NCI-H2029 treated with DMSO at 0.1 percent for 48 hours (cell line): Measurements from ENCODE around the gene SEC14L1.
"Not testable (repeated sequence)": the region's sequence is repeated elsewhere in the genome, so short reads cannot be mapped to it uniquely, and the experiment has no call there.

Experiments used
- DNase-seq: peaks from one replicate; lab custom pipeline; 2025; lab: John Stamatoyannopoulos, UW

SEC14L1 gene

DNA sequence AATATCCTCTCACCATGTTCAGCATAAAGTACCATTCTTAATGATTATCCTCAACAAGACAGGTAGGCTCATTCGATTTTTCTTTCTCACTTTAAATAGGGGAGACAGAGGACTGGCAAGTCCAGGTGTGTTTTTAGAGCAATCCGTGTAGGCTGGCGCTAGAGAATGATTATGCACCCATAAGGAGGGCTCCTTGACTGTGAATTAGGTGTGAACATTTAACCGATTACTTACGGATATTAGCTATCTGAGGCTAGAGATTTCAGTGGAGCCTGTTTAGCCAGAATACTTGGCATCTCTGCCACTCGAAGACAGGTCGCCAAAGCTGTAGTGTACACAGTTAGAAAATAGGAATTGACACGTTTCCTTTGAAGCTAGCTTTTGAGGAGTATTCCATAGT lies 1.9 kb downstream of the SEC14L1 start:
- no peak for DNase-seq

DNA sequence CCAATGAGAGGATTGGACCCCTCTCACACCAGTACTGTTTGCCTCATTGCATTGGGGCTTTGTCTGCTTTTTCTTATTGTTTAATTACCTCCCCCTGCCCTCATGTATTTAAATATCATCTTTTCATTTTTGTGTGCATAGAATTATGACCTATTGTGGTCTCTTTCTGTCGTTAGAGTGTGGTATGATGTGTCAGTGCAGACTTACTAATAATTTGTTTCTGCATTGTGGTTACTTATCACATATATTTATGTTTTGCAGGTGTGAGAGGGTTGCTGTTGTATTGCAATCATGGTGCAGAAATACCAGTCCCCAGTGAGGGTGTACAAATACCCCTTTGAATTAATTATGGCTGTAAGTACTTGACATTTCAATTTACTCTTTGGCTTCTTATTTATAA lies 2.5 kb downstream of the SEC14L1 start:
- no peak for DNase-seq

DNA sequence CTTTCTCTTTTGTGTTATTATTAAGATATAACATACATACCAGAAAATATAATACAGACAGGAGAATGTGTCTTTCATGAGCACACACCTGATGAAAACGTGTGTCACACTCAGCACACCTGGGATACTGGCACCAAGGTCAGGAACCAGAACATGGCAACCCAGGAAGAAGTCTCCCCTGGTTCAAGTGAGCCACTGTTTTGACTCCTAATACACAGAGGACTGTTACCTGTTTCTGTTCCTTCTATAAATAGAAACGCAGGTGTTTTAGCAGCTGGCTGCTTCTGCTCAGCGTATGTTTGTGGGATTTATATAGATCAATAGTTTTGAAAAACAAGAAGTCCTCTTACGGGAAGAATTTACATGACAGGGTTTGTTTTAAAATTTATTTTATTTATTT lies 3.5 kb downstream of the SEC14L1 start:
- DNase-seq = no peak

DNA sequence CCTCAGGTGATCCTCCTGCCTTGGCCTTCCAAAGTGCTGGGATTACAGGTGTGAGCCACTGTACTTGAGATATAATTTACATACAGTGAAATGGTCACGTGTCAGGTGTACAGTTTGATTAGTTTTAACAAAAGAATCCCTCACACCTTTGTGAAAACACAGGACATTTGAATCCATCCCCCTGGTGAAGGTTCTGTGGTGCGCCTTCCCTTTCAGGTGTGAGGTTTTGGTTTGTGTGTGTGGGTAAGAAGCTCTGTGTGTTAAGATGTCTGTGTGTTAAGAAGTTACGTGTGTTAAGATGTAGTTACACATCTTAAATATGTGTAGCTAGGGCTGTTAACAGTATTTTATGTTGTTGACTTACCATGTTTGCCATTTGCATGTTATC lies 4.4 kb downstream of the SEC14L1 start:
- DNase-seq = no peak

DNA sequence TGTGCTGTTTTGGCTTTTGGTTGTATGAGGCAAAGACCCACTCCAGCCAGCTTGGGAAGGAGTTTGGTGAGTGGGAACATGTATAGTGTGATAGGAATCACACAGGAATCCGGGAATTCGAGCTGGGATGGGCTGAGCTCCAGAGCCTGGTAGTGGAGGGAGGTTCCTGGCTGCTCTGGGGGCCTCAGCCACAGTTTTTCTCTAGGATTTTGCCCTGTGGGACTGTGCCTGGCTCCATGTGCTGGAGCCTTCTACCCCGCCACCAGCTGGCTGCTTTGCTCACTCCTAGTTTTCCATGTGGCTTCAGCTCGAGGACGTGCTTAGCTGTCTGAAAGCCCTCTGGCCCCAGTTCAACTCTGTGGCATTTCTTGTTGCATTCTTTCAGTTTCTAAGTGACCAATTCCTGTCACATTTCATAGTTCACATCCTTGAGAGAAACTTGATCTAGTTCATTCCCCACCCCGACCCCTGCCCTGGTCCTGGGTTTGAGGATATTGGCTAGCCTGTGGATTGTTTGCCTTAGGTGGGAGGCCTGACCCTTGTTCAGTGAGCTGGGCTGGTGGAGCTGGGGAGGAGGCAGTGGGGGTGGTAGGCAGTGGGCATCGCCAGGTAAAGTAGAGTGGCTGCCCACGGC lies 5.0 kb downstream of the SEC14L1 start:
- no peak for DNase-seq

DNA sequence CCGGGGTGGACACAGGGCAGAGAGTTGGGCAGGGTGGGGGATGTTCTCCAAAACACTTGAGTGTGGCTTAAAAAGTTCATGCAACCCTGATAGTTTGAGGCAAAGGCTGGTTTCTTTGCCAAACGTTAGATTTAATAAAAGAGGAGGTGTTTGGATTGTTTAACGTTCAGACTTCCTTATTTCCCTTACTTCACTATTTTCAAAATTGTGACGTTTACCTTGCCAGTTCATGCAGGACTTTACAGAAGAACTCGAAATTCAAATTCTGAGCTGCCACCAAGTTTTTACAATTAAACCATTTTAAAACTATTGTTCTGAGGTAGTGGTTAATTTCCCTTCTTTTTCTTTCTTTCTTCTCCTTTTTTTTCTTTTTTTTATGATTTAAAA lies 5.5 kb downstream of the SEC14L1 start:
- DNase-seq = no peak

DNA sequence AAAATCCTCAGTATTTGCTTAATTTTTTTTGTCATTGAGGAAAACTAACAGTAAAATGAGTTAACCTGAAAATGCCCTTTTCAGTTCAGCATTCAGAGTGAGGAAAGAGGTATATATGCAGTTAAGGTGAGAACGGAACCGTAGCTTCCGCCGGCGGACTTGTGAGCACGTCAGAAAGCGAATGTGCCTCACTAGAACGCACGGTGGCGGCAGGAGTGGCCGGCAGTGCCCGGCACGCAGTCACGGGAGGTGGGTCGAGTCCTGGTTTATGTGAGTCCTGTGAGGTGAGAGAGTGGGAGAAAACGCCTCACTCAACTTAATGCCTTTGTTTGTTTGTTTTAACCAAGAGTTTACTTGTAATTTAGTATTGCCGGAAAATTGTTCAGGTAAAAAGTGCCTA lies 6.1 kb downstream of the SEC14L1 start:
- DNase-seq = no peak

DNA sequence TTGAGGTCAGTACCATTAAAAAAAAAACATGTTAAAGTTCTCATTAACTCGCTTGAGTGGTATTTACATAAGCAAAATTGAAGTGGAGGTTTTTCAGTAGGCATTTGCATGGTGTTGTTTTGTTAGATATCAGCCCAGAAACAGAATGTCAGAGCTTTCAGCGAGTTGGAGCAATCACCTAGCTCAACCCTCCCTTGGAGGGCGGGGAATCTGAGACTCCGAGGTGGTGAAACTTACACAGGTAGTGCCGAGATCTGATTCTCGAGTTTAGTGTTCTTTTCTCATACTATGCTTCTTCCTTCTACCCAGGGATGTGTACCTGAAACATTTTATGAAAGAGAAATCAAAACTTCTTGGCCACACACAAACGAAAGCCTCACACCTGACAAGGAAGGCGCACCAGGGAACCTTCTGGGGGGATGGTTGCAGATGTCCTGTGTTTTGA lies 6.6 kb downstream of the SEC14L1 start:
- no peak for DNase-seq

DNA sequence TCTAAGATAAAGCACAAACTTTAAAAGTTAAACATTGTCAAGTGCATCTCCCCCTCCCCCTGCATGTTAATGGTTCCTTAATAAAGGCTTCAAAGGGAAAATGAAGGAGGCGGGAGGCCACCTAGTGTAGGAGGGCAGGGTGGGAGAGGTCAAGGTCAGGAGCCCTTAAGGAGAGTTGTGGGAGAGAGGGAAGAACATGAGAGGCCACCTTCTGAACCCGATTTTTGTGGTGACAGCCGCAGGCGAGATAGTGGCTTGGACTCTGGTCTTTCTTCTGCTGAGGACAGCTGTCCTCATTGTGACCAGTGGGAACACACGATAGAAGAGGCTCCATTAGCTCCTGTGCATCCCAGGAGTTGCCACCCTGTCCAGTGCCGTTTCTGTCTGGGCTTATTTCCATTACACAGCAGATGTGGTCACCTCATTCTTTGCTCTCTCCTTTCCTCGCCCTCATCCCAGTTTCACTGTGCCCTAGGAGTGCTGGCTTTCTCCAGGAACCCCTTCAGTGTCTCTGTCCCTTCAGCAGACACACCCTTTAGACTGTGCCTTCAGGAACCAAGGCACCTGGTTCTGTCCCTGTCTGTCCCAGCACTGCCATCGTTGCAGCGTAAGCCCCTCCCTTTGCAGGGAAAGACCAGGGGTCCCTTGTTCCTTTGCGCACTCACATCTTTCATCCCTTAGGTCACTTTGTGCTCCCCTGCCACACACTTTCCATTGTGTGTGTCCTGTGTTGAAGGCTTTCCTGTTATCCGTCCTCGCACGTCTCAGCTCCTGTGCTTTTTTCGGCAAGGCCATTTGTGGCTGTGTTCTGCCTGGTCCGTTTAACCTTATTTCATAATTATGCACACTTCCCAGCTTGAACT lies 7.5 kb downstream of the SEC14L1 start:
- no peak for DNase-seq

DNA sequence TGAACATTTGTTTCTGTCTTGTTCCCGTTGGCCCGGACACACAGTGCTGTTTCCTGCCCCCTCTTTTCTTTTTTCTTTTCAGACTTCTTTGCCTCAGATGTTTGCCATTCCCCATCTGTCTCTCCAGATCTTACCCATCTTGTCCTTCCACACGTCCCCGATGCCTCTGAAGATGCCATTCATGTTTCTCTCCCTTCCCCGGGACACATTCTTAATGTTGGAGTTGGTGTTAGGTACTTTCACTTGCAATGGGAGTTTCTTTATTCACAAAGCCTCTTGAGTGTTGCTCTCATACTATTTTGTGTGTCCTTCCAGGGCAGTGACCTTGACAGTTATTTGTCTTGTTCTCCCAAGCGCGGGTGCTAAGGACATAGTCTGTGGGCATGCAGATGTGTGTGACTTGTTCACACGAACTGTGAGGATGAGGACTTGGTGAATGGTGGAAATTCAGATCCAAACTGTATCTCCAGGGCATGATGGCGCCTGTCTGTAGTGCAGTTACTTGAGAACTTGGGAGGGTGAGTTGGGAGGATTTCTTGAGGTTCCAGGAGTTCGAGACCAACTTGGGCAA lies 8.3 kb downstream of the SEC14L1 start:
- no peak for DNase-seq

DNA sequence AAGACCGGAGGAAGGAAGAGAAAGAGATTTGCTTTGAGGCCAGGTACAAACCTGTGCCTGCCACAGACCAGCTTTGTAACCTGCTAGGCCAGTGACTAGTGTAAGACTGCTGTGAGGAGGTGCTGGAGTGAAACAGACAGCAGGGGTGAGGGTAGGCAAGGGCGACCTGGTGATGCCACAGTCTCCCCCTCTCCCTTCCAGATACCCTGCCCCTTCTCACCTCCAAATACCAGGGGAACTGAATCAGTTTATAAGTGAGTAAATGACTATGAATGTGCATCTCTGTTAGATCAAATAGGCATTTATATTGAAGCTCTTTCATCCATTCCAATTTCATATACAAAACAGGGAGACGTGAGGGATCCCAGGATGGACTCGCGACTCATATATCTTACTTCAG lies 9.4 kb downstream of the SEC14L1 start:
- DNase-seq = no peak

DNA sequence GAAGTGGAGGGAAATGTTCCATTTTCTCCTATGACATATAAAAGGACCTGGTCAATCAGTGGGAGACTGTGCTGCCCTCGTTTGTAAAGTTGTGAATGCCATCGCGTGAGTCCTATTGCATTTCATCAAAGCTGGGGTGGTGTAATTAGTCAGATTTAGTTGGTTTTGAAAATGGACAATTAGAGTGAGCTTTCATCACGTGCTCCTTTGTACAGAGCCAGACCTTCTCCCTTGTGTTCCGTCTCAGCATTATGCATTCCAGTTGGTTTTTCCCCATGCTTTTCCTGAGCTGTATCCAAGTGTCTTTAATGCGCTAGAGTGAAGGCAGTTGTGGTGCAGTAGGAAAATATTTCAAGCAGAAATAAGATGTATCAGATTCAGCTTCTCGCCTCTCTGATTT lies 10.4 kb downstream of the SEC14L1 start:
- no peak for DNase-seq

DNA sequence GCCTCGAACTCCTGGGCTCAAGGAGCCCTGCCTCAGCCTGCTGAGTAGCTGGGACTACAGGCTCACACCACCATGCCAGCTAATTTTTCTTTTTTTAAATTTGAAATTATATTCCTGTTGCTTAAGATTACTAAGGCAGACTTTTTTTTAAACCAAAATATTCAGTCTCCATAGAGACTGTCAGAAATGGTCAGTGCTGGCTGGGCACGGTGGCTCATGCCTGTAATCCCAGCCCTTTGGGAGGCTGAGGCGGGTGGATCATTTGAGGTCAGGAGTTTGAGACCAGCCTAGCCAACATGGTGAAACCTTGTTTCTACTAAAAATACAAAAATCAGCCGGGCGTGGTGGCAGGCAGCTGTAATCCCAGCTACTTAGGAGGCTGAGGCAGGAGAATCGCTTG lies 11.3 kb downstream of the SEC14L1 start:
- not testable (repeated sequence) for DNase-seq

DNA sequence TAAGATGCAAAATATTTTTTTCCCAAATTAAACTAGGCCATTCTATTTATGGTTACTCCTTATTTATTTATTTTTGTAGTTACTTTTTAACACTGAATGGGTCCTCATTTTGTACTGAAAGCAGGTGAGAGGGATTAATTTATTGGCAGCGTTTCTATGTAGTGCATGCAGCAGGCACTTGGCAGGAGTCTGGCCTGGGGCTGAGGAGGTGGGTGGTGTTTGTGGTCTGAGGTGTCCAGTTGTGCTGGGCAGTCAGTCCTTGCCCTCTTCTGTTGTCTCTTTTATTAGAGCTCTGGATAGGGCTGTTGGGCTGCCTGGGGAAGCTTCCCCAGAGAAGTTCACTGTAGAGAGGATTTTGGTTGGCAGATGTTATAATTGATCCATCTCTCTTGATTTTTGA lies 12.7 kb downstream of the SEC14L1 start:
- no peak for DNase-seq

DNA sequence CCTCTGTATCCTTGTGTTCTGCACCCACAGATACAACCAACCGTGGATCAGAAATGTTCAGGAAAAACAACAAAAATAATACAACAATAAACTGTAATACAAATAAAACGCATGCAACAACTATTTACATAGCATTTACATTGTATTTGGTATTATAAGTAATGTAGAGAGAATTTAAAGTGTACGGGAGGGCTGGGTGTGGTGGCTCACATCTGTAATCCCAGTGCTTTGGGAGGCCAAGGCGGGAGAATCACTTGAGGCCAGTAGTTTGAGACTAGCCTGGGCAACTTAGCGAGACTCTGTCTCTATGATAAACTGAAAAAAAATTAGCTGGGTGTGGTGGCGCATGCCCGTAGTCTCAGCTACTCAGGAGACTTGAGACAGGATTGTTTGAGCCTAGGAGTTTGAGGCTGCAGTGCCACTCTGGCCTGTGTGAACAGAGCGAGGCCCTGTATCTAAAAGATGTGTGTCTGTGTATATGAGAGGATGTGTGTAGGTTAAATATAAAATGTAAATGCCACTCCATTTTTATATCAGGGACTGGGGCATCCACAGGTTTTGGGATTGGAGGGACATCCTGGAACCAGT lies 13.3 kb downstream of the SEC14L1 start:
- DNase-seq = no peak

DNA sequence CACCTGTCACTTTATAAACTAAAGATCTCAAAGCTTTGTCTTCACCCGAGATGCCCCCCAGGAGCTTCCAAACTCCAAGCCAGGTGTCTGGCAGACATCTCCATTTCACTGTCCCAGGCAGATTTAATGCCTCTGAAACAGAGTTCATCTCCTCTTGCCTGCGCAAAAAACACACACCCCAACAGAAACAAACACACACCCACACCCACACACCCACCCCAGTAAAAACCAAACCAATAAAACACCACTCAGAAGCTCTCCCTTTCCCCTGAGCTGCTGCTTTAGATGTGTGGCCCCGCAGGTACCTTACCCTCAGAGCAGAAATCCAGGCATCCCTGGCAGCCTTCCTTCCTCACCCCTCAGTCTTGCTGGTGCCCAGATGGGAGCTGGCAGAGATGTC lies 14.4 kb downstream of the SEC14L1 start:
- DNase-seq = no peak

DNA sequence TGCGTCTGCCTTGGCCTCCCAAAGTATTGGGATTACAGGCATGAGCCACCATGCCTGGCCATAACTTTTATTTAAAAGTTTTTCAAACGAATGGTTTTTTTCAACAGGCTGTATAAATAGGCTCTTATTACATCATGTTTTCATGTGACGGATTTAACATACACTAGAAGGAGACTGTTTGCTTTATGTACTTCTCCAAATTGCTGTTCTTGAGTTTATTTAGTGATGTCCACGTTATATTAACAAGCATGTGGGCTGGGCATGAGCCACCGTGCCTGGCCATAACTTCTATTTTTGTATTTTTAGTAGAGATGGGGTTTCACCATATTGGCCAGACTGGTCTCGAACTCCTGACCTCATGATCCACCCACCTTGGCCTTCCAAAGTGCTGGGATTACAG lies 17.0 kb downstream of the SEC14L1 start:
- DNase-seq = not testable (repeated sequence)

DNA sequence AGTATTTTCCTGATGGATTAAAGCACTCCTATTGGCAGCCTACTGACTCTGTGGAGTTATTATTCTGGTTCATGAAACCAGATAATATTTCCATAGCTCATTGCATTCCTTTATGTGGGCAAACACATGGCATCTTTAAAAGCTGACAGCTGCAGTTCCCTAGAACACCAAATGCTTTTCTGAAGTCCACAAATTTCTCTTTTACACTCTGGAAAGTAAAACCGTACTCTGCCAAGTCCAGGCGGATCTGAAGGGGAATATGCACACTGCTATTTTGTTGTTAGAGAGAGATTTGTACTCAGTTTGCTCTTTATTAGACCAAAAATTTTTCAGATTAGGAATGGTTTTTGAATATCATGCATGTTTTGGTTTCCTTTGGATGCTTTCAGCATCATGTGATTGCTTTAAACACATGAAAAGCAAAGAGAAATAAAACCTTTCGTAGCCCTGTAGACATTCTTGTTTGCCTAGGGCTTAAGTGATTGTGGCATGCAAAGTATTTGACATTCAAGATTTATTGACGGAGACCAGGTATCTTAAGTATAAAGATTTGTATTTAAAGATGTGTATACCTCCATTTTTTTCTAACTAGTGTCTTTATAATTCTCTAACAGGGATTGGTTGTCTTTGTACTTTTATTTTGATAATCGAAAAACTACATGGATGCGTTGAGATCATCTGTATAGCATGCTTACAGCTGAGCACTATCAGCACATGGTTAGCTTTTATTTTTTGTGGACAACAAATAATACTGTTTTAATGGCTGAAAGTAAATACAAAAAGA lies 19.5 kb downstream of the SEC14L1 start:
- DNase-seq = no peak

DNA sequence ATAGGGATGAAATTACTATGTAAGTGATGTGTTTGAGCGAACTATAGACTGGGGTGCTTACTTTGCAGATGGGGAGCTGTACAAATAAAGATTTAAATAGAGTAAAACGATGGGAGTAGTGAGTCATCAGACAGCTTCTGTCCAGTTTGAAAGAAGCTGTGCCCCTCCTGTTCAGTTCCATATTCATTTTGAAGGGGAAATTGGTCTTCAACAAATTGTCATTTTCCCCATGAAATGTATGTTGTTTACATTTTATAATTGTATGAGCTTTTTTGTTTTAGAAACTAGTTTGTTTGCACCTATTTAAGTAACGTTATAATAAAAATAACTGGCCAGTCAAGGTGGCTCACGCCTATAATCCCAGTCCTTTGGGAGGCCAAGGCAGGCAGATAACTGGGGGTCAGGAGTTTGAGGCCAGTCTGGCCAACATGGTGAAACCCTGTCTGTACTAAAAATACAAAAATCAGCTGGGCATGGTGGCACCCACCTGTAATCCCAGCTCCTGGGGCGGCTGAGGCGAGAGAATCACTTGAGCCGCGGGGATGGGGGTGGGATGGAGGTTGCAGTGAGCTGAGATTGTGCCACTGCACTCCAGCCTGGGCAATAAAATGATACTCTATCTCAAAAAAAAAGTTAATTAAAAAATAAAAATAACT lies 20.2 kb downstream of the SEC14L1 start:
- DNase-seq = no peak

DNA sequence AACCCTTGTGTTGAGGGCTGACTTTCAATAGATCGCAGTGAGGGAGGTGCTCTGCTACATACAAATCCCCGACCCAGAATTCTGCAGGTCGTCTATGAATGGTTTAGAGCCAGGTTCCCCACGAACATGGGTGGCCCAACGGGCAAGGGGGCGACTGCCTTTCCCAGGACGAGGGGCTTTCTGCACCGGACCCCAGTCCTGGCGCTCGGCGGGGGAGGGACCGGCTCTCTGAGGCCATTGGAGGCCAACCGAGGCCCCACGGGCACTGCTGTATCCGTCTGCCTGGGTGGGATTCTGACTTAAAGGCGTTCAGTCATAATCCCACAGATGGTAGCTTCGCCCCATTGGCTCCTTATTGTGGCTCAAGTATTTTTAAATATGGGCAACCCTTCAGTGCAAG lies 21.2 kb downstream of the SEC14L1 start:
- DNase-seq = no peak

DNA sequence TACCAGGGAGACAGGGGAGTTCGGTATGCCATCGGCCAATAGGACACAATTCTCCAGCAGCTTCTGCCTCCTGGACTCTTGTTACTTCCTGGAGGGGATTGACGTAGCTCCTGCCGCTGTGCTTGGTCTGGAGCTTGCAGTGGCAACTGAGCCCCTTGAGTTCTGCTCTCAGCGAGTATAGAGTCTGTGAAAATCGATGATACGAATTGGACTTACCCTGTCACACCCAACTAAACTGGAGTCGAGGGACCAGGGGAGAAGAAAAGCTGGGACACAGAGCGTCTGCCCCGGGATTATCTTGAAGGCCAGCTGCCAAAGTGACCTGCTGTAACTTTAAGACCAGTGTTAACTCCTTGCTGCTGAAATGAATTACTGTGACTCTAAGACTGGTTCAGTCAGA lies 22.2 kb downstream of the SEC14L1 start:
- no peak for DNase-seq
